AG09309 (cell line): ENCODE results near the gene NLGN1.

Experiments used
- DNase-seq: peaks from one replicate; pipeline ENCODE4 v3.0.0-alpha.2; 2010; ENCODE audit warnings: low read depth
- H3K4me3 ChIP-seq: 2 replicates; pipeline ENCODE4 v1.5.1; 2011; ENCODE audit warnings: mild to moderate bottlenecking, low read depth, low read length, moderate library complexity; ENCODE audit not compliant: control insufficient read depth
- CTCF ChIP-seq: IDR thresholded peaks from 2 replicates; pipeline ENCODE4 v1.5.1; 2011; ENCODE audit warnings: mild to moderate bottlenecking, low read depth, low read length, inconsistent platforms; ENCODE audit not compliant: insufficient read depth, control insufficient read depth; ENCODE audit errors: missing control alignments

NLGN1 gene

DNA sequence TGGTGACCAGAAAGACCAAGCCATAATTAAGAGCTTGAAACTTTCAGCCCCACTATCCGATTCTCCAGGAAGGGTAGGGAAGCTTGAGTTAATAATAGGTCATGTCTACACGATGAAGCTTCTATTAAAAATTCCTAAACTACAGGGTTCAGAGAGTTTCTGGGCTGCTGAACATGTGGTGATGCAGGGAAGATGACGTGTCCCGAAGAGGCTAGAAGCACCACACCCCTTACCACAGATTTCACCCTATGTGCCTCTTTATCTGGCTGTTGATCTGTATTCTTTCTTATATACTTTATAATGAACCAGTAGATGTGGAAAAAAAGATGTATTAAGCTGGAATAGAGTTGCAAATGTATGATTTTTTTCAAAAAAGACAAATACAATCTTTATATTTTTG lies 473.4 kb downstream of the NLGN1 start:
- DNase-seq = no peak
- TF ChIP-seq CTCF = no peak
- H3K4me3 ChIP-seq = no peak overlapping the region

GRCh38 chr3:173875790-173876189 lies 478.2 kb downstream of the NLGN1 start:
- H3K4me3 ChIP-seq = no peak overlapping the region
- no peak for DNase-seq
- no peak for TF ChIP-seq CTCF

- peak; percentile 28 for TF ChIP-seq CTCF
- H3K4me3 ChIP-seq = no peak overlapping the region
- DNase-seq = no peak
These were observed 478.9 kb downstream of the NLGN1 start for GRCh38 chr3:173876476-173876875.

DNA sequence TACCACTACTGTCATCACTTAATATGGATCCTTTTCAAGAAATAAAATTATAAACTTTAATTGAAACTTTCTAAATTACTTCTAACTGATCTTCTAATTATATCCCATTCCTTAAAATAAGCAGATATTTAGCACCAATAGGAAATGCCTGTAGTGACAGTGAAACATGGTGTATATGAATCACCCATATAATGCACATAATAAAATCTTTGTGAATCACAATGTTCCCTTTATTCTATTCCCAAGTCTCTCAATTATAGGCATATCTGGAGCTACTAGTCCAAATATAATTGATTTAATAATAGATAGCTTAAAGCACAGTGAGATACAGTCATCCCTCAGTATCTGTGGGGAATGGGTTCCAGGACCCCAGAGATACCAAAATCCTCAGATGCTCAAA lies 490.3 kb downstream of the NLGN1 start:
- no peak for DNase-seq
- no peak for TF ChIP-seq CTCF
- H3K4me3 ChIP-seq = no peak overlapping the region

GRCh38 chr3:173889596-173889995 lies 492.1 kb downstream of the NLGN1 start:
- H3K4me3 ChIP-seq = no peak overlapping the region
- DNase-seq = no peak
- no peak for TF ChIP-seq CTCF

DNA sequence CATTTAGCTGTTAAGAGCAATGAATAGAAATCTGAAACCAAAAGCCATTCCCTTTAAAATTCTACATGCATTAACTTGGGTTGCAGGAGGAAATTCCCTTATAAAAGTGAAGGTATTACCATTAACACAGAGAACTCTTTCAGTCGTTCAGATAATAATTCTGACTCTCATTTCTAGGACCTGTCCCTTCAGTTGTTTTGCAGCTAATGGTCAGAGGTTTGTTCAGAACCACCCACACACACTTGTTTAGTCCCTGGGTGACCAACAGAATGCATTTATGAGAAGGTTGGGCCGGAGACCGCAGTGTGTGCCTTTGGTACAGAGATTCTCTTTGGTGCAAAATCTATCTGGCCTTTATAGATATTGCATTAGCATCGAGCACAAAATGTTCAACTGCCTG lies 492.5 kb downstream of the NLGN1 start:
- no peak overlapping the region for H3K4me3 ChIP-seq
- no peak for DNase-seq
- no peak for TF ChIP-seq CTCF
